ENCODE measurements around the gene SH3BGR.

The SH3BGR gene

DNA sequence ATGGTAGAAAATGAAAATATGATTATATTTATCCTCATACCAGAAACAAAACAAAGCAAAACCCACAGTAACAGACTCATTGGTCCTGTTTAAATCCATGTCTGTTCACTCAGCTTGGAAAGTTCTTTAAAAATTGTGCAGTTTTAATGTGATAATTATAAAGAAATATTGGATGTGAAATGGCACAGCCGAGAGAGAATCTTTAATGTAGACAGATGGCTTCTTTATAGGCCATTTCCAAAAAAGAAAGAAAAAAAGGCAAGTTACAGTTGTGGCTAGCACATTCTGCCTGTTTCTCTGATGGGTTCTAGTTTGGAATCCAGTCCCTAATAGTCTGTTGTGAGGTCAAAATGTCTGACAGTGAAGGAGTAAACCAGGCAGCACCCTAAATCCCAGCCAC, 62.0 kb downstream of the SH3BGR start:
- ChIA-PET POLR2A (no interaction called here), CTCF (interaction anchor here (17.7 kb wide), 1 partner anchor 198 kb away, joined by 482 read pairs; no protein-coding TSS in a partner anchor)

DNA sequence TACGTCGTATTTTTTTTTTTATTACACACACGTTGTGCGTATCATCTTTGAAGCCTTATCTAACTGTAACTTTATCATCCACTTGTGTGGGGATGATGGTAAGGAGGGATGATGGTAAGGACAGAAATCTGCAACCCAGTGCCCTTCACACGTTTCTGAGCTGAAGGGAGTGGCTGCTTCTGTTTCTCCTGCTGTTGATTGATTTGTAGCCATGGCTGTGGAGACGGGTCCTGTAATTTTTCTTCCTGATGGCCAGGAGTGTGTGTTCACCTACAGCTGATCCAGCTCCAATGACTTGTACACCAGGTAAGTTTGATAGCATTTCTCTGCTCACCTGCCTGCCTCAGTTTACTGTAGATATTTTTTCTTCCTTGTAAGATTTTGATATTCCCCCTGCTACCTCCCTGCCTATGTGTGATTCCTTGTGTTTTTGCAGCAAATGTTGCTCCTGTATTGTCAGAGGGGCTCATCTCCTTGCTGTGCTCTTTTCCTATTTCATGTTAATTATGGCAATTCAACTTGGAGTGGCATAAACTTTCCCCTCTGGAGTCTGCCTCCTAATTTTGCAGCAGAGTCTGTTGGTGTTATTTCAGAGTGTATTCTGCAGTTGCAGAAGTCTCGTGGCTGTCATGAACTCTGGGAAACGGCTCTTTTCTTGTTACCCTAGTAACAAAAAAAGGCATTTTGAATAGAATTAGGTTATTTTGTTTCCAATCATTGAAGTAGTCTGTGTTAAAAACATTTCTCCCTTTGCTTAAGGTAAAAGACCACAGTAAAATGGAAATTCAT, 64.1 kb downstream of the SH3BGR start:
- DNase-seq (ENCODE audit: low read depth, low spot score) = no peak
- POLR2A ChIA-PET = no interaction called here
- TF ChIP-seq, protein P1, sequence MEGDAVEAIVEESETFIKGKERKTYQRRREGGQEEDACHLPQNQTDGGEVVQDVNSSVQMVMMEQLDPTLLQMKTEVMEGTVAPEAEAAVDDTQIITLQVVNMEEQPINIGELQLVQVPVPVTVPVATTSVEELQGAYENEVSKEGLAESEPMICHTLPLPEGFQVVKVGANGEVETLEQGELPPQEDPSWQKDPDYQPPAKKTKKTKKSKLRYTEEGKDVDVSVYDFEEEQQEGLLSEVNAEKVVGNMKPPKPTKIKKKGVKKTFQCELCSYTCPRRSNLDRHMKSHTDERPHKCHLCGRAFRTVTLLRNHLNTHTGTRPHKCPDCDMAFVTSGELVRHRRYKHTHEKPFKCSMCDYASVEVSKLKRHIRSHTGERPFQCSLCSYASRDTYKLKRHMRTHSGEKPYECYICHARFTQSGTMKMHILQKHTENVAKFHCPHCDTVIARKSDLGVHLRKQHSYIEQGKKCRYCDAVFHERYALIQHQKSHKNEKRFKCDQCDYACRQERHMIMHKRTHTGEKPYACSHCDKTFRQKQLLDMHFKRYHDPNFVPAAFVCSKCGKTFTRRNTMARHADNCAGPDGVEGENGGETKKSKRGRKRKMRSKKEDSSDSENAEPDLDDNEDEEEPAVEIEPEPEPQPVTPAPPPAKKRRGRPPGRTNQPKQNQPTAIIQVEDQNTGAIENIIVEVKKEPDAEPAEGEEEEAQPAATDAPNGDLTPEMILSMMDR (IDR thresholded peaks at IDR 0.05; ENCODE audit: insufficient read depth, low read length, missing control alignments) = no peak
- H3K4me3 ChIP-seq (ENCODE audit: low read depth, low read length) = no peak overlapping the region
- CTCF ChIA-PET = interaction anchor here (4.2 to 17.7 kb wide), 2 partner anchors 196 to 210 kb away, joined by 72 to 482 read pairs; no protein-coding TSS in a partner anchor

More for the DNA sequence above, 62.0 kb downstream of the SH3BGR start:
- no peak for DNase-seq (ENCODE audit: low read depth, low spot score)
- no peak overlapping the region for H3K4me3 ChIP-seq (ENCODE audit: low read depth, low read length)
- TF ChIP-seq, protein P1 (IDR thresholded peaks at IDR 0.05; ENCODE audit: insufficient read depth, low read length, missing control alignments) = no peak

DNA sequence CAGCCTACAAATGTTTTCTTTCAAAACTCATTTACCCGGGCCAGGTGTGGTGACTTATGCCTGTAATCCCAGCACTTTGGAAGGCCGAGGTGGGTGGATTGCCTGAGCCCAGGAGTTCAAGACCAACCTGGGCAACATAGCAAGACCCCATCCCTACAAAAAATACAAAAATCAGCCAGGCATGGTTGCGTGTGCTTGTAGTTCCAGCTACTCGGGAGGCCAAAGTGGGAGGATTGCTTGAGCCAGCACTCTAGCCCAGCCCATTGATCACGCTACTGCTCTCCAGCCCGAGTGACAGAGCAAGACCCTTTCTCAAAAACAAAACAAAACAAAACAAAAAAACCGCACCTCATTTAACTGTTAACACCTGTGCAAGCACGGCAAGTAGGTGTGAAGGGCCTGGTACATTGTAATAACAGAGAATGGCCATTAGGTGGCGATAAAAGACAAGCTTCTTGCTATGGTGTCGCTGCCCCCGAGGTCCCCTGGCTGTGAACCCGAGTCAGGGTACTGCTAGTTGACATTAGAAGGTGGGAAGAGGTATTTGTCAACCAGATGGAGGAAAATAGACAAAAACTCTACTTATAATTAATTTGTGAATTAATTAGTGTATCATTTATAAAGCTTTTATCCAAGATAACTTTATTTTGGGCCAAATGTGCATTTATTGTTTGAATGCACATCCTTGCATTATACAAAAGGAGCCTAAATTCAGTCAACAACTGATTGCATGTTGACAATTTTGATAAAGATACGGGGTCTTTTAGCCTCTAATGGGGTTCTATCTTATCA, 66.5 kb downstream of the SH3BGR start:
- no peak for DNase-seq (ENCODE audit: low read depth, low spot score)
- TF ChIP-seq, protein P1 (IDR thresholded peaks at IDR 0.05; ENCODE audit: insufficient read depth, low read length, missing control alignments) = peak; percentile 72
- ChIA-PET POLR2A (no interaction called here), CTCF (interaction anchor here (0.7 to 17.7 kb wide), 26 partner anchors 10 to 276 kb away, joined by 3 to 482 read pairs (median 4); no protein-coding TSS in a partner anchor)
- H3K4me3 ChIP-seq (ENCODE audit: low read depth, low read length) = no peak overlapping the region

DNA sequence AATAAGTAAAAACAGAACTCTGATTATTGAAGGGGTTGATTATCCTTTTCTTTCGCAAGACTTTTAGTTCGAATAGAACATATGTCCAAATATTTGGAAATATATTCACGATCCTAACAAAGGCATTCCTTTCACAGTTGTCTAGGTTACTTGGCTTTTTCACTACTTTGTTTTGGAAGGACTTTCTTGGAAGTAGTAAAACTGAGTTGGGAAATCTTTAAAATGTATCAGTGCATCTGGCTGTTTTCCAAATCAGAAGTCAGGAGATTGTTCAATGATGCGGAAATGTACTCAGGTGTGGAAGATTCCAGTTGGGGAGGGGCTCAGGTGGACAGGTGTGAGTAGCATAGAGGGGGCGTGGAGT, 67.1 kb downstream of the SH3BGR start:
- no peak overlapping the region for H3K4me3 ChIP-seq (ENCODE audit: low read depth, low read length)
- CTCF ChIA-PET = interaction anchor here (0.7 to 17.7 kb wide), 26 partner anchors 10 to 602 kb away, joined by 3 to 482 read pairs (median 4); no protein-coding TSS in a partner anchor
- POLR2A ChIA-PET = no interaction called here
- TF ChIP-seq, protein P1 (IDR thresholded peaks at IDR 0.05; ENCODE audit: insufficient read depth, low read length, missing control alignments) = no peak
- no peak for DNase-seq (ENCODE audit: low read depth, low spot score)

DNA sequence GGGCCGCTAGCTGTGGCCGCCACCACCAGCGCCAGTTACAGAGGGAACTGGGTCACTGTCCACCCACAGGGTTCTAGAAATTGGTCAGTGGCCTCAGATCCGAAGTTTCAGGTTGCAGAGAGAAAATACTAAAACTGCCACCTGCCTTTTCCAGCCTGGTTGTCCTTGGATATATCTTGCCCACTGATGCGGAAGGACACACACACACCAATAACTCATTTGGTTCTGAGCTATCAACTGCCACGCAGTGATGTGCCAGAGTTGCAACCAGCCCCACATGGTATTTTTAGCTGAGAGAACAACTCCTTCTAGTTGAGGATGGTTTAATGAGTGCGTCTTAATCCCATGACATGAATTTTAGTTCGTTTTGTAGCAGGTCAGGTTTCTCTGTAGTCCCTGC, 68.1 kb downstream of the SH3BGR start:
- DNase-seq (ENCODE audit: low read depth, low spot score) = no peak
- no peak overlapping the region for H3K4me3 ChIP-seq (ENCODE audit: low read depth, low read length)
- CTCF ChIA-PET = interaction anchor here (2.7 to 17.7 kb wide), 3 partner anchors 11 to 206 kb away, joined by 20 to 482 read pairs (median 72); no protein-coding TSS in a partner anchor
- TF ChIP-seq, protein P1 (IDR thresholded peaks at IDR 0.05; ENCODE audit: insufficient read depth, low read length, missing control alignments) = no peak
- POLR2A ChIA-PET = no interaction called here

DNA sequence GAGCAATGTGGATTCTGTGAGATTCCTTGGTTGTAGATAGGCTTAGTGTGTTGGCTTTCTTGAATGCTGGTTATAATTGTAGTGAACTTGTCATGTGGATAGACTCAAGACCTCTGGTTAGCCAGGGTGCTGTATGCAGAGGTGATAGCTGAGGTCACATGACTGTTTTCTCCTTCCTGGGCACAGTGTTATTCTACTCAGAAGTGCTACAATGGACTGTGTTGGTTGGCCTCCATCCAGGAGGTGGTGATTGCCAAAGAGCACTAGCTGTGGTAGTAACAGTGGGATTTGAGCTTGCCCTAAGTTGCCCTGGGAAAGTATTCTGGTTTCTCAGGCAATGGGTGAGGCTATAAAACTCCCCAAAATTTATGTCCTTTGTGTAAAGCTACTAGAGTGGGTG, 71.6 kb downstream of the SH3BGR start:
- DNase-seq (ENCODE audit: low read depth, low spot score) = no peak
- no peak overlapping the region for H3K4me3 ChIP-seq (ENCODE audit: low read depth, low read length)
- ChIA-PET CTCF (interaction anchor here (0.9 to 17.7 kb wide), 3 partner anchors 10 to 189 kb away, joined by 3 to 482 read pairs (median 8); no protein-coding TSS in a partner anchor), POLR2A (no interaction called here)
- TF ChIP-seq, protein P1 (IDR thresholded peaks at IDR 0.05; ENCODE audit: insufficient read depth, low read length, missing control alignments) = no peak

Measured in AG04449 (cell line).